Heart left ventricle (tissue), 16 donors: ENCODE results near the gene IL1RL2. TPM values are rescaled to one million over a fixed set of nuclear protein-coding genes. Genes with fewer than 3 reads are reported as not detected.

ENCODE experiments used
- ATAC-seq, 4 donors: fragments of 200-7000 bp; cut with Tn5 transposase; one replicate each; pipeline ENCODE4 v1.9.1; 2020 to 2022; ENCODE audit warnings: moderate library complexity in 4 of 4, mild to moderate bottlenecking in 3 of 4, moderate number of reproducible peaks in 1 of 4
- DNase-seq, 5 donors: peaks; one replicate each; pipeline ENCODE4 v3.0.0-alpha.2; 2020
- H3K27ac ChIP-seq, 12 donors: fragments of 200-600 bp; sonication (generic) in 4 of 12; one replicate each; pipeline versions ENCODE4 v1.5.0 to v1.8.0; 2016 to 2022; ENCODE audit warnings: mild to moderate bottlenecking in 2 of 12
- H3K27me3 ChIP-seq, 9 donors: fragments of 200-600 bp; sonication (generic) in 2 of 9; one replicate each; pipeline versions ENCODE4 v1.5.1 to v1.8.0; 2016 to 2022; ENCODE audit warnings: mild to moderate bottlenecking in 3 of 9
- H3K36me3 ChIP-seq, 9 donors: fragments of 200-600 bp; sonication (generic) in 2 of 9; one replicate each; pipeline versions ENCODE4 v1.5.0 to v1.8.0; 2018 to 2022; ENCODE audit warnings: mild to moderate bottlenecking in 2 of 9
- H3K4me1 ChIP-seq, 12 donors: fragments of 200-600 bp; sonication (generic) in 4 of 12; one replicate each; pipeline versions ENCODE4 v1.5.0 to v1.8.0; 2016 to 2022; ENCODE audit warnings: mild to moderate bottlenecking in 3 of 12
- H3K4me3 ChIP-seq, 12 donors: fragments of 200-600 bp; sonication (generic) in 4 of 12; one replicate each; pipeline versions ENCODE4 v1.5.0 to v1.8.0; 2017 to 2022; ENCODE audit warnings: mild to moderate bottlenecking in 9 of 12, moderate library complexity in 4 of 12
- H3K9me3 ChIP-seq, 12 donors: fragments of 200-600 bp; sonication (generic) in 4 of 12; one replicate each; pipeline versions ENCODE4 v1.5.0 to v1.8.0; 2016 to 2022; ENCODE audit warnings: mild to moderate bottlenecking in 1 of 12
- POLR2A ChIP-seq, 2 donors: fragments of 450-650 bp; IDR thresholded peaks; one replicate each; pipeline ENCODE4 v1.6.1; 2017; ENCODE audit warnings: antibody characterized with exemption in 2 of 2, mild to moderate bottlenecking in 2 of 2, moderate library complexity in 2 of 2
- WGBS, 4 donors: extraction: QIAGEN DNeasy Blood & Tissue Kit in 2 of 4; methylation state at CpG; one replicate each; pipeline versions ENCODE4 v1.1.5 to v1.1.7; 2013 to 2018; 5-methylcytosine and 5-hydroxymethylcytosine counted together
- intact Hi-C, 10 donors: fragments of 100-400 bp; cut with DNase I; formaldehyde crosslinking; loops; one replicate each; pipeline versions ENCODE4 v1.11.1 to v1.14.2; 2022
- polyA plus RNA-seq, 2 donors: library from polyadenylated mRNA; stranded (reverse); fragments of 200-250 nt; gene quantifications; one replicate each; pipeline ENCODE4 v1.2.3, GENCODE V29; 2013
- total RNA-seq, 9 donors: library from RNA; depleted of rRNA in 2 of 9; stranded (reverse); fragments of >200 nt in 2 of 9; fragmentation: NEBNext Ultra II Directional in 3 of 9; extraction: Animal tissue kit (Norgen Biotek cat#: 25700) in 3 of 9; gene quantifications; one replicate each; pipeline versions ENCODE4 v1.1.0 to v1.2.4, GENCODE V29; 2016 to 2023
- TF ChIP-seq, protein P1 (sequence below), 12 donors: fragments of 200-600 bp; sonication (generic) in 4 of 12; IDR thresholded peaks; one replicate each; pipeline versions ENCODE4 v1.5.0 to v1.8.0; 2018 to 2022; ENCODE audit warnings: antibody characterized with exemption in 12 of 12, mild to moderate bottlenecking in 5 of 12
- donor health status: ischemic (EF 13 %, LVEDD 7.1; RV severe dilation, severe dysfunction).
- donor health status: healthy with polysubstance abuse.
- donor health status: DM: no; HTN: yes; CAD: no.
- donor health status: DM: no; HTN: no; CAD: no.
- donor health status: ischemic (EF 25% LVEDD 6.9; RV normal size, moderate dysfunction).
- donor health status: ischemic (EF 25% LVEDD 5.7; RV mildly dilated, moderate dysfunction).
- donor health status: healthy.
- donor health status: DM: yes; HTN: yes; CAD: no.
- donor health status: ischemic (EF 35%, LVEDD 5.7; RV mildly dilated, moderate dysfunction).
- donor health status: nonischemic (EF 11% LVEDD 7.7; RV severe dilation, severe dysfunction).
- donor health status: DM: yes; HTN: yes; CAD: no.
- donor health status: PGD.
- donor health status: ischemic (EF 29% LVEDD 5.4; RV normal size, mild dysfunction).
- donor health status: nonischemic (EF 23%, LVEDD 6.1; RV moderate dilation, normal function).

IL1RL2 gene
- total and polyA plus RNA-seq, 11 donors: 0.22 to 0.75 (median 0.43) TPM; not detected in 5

DNA sequence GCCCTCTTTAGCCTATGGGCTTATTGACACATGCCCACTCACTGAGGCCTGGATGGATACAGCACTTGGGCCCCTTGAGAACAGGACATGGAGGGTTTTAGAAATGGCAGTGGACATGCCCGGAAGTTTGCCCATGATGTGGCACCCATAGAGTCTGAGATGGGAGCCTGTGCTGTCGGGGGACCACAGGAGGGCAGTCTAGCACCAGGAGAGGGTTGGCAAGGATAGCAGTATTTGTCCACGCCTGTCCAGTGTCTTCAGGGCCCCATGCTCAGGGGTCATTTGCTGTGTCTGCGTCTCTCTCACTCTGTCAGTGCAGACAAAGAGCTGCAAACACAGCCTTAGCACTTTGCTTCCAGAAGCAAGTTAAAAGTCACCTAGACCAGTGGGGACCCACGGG, 48.7 kb downstream of the IL1RL2 start:
- H3K9me3 ChIP-seq: no peaks in the 10 kb centered on the region
- peaks cover 0 to 15% (median 6%) of the 10 kb centered on the region in 12 donors for H3K4me1 ChIP-seq
- ATAC-seq: peak in 2 of 4 donors; percentile 17 to 58
- intact Hi-C loops: loop anchor here in 4 of 10 donors (5.0 to 10.0 kb wide), 4 partner anchors 48 to 351 kb away; partner anchors contain the start of gene IL1RL2 (in 2 of the 4)
- no peaks in the 10 kb centered on the region for H3K27me3 ChIP-seq
- no peak for DNase-seq
- TF ChIP-seq, protein P1, sequence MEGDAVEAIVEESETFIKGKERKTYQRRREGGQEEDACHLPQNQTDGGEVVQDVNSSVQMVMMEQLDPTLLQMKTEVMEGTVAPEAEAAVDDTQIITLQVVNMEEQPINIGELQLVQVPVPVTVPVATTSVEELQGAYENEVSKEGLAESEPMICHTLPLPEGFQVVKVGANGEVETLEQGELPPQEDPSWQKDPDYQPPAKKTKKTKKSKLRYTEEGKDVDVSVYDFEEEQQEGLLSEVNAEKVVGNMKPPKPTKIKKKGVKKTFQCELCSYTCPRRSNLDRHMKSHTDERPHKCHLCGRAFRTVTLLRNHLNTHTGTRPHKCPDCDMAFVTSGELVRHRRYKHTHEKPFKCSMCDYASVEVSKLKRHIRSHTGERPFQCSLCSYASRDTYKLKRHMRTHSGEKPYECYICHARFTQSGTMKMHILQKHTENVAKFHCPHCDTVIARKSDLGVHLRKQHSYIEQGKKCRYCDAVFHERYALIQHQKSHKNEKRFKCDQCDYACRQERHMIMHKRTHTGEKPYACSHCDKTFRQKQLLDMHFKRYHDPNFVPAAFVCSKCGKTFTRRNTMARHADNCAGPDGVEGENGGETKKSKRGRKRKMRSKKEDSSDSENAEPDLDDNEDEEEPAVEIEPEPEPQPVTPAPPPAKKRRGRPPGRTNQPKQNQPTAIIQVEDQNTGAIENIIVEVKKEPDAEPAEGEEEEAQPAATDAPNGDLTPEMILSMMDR (IDR thresholded peaks at IDR 0.05): peak in 8 of 12 donors; percentile 4 to 37 (median 20)
- no peak for TF ChIP-seq POLR2A (IDR thresholded peaks at IDR 0.05)
- no peaks in the 10 kb centered on the region for H3K36me3 ChIP-seq
- no peak overlapping the region for H3K27ac ChIP-seq
- WGBS, 4 donors: 73 to 81% (median 77%) methylated on average over 5 of the region's 5 CpGs
- H3K4me3 ChIP-seq: no peak overlapping the region

DNA sequence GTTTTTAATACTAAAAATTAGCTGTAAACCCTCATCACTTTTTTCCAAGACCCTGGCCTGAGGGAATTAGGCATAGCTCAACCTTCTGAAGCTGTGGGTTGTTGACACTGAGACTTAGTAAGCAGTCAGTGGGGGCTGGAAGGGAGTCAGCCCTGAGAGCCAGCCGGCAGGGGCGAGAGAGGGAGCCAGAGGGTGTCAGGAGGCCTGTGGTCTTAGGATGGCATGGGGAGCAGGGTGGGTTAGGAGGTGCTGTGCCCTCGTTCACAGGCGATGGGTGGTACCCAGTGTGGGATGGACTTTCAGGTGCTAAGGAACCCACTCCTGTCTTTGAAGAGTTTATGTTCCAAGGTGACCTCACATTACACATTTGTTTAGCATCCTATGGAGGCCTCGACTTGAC, 49.3 kb downstream of the IL1RL2 start:
- intact Hi-C loops: loop anchor here in 4 of 10 donors (5.0 to 10.0 kb wide), 4 partner anchors 49 to 351 kb away; partner anchors contain the start of gene IL1RL2 (in 2 of the 4)
- H3K36me3 ChIP-seq: no peaks in the 10 kb centered on the region
- ATAC-seq: no peak
- H3K9me3 ChIP-seq: no peaks in the 10 kb centered on the region
- DNase-seq: no peak
- H3K27ac ChIP-seq: no peak overlapping the region
- no peak overlapping the region for H3K4me3 ChIP-seq
- 74 to 94% (median 89%) methylated on average over 5 of the region's 5 CpGs for WGBS, 4 donors
- peaks cover 0 to 21% (median 9%) of the 10 kb centered on the region in 12 donors for H3K4me1 ChIP-seq
- no peaks in the 10 kb centered on the region for H3K27me3 ChIP-seq
- TF ChIP-seq POLR2A (IDR thresholded peaks at IDR 0.05): no peak
- TF ChIP-seq, protein P1 (IDR thresholded peaks at IDR 0.05): no peak

DNA sequence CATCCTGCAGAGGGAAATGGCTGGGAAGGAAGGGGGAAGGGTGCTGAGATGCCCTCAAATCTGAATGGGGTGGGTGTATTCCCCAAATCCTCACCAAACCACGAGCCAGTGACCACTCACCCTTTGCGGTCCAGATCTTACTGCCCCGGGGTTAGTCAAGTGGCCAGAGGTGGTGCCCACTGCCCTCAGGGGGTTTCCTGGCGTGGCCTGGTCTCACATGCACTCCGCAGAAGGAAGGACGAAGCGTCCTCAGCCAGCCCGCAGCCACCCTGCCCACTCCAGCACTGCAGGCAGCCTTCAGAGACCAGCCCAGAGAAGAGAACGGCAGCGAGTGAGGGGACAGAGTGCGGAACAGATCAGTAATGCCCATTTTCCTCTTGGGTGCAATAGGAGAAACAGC, 50.4 kb downstream of the IL1RL2 start:
- 85 to 97% (median 94%) methylated on average over 11 of the region's 11 CpGs for WGBS, 4 donors
- Histone ChIP-seq H3K4me1 (peaks cover 0 to 28% (median 10%) of the 10 kb centered on the region in 12 donors), H3K27ac (no peak overlapping the region), H3K4me3 (no peak overlapping the region), H3K36me3 (no peaks in the 10 kb centered on the region), H3K27me3 (no peaks in the 10 kb centered on the region), H3K9me3 (no peaks in the 10 kb centered on the region)
- ATAC-seq (no peak), DNase-seq (no peak)
- no peak for TF ChIP-seq POLR2A (IDR thresholded peaks at IDR 0.05)
- TF ChIP-seq, protein P1 (IDR thresholded peaks at IDR 0.05): no peak
- intact Hi-C loops: loop anchor here in 4 of 10 donors (5.0 to 10.0 kb wide), 4 partner anchors 50 to 352 kb away; partner anchors contain the start of gene IL1RL2 (in 2 of the 4)

DNA sequence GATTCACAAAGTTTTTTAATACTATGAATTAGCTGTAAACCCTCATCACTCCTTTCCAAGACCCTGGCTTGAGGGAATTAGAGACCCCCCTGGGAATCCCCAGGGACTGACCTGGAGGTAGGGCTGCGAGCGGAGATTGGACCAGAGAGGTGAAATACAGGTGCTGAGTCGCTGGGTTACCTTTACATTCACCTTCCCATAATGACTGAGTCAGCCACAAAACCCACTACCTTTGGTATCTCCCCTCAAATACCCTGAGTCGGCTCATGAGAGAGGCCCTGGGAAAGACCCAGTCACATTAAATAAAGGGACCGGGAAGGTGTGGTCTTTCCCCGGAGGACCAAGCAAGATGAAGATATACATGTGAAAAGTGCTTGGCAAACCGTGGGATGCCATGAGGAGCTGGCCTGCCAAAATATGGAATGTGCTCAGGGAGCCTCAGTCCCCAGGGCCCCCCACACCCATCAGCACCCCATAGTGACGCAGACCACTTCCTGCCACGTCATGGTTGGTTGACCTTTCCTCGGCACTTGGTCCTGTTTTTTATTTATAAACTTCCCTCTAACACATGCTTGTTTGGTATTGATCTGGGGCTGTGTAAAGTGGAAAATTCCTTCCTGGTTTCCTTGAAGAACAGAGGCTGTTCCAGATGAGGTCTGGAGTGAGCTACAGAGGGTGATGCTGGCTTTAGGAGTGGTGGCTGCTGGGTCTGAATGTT, 51.4 kb downstream of the IL1RL2 start:
- no peaks in the 10 kb centered on the region for H3K36me3 ChIP-seq
- no peak for TF ChIP-seq POLR2A (IDR thresholded peaks at IDR 0.05)
- TF ChIP-seq, protein P1 (IDR thresholded peaks at IDR 0.05): no peak
- peak in 2 of 5 donors; percentile 54 to 57 for DNase-seq
- peaks cover 0 to 29% (median 10%) of the 10 kb centered on the region in 12 donors for H3K4me1 ChIP-seq
- H3K27me3 ChIP-seq: peaks cover 0 to 2% (median 0%) of the 10 kb centered on the region in 9 donors
- no peak overlapping the region for H3K4me3 ChIP-seq
- no peaks in the 10 kb centered on the region for H3K9me3 ChIP-seq
- 62 to 71% (median 65%) methylated on average over 10 of the region's 10 CpGs for WGBS, 4 donors
- H3K27ac ChIP-seq: peak overlapping the region in 9 of 12 donors; percentile 1 to 84 (median 64)
- intact Hi-C loops: loop anchor here in 5 of 10 donors (2.0 to 10.0 kb wide), 5 partner anchors 51 to 353 kb away; partner anchors contain the start of gene IL1RL2 (in 2 of the 5)
- ATAC-seq: peak in 2 of 4 donors; percentile 25 to 66
